ENCODE measurements around the gene MMP23B.

The MMP23B gene

GRCh38 chr1:1616045-1616790, 15.8 kb upstream of the MMP23B start:
- peaks cover 20% of the 10 kb centered on the region for H3K4me1 ChIP-seq (ENCODE audit: control insufficient read depth, insufficient read depth, low read length)
- H3K4me2 ChIP-seq (ENCODE audit: low read length) = peak overlapping the region; percentile 99
- no peaks in the 10 kb centered on the region for H3K9me3 ChIP-seq (replicated peaks; ENCODE audit: low read length)

GRCh38 chr1:1616838-1617237, 15.1 kb upstream of the MMP23B start:
- Histone ChIP-seq H3K4me3 (ENCODE audit: low read length) (peak overlapping the region; percentile 100), H3K9me3 (replicated peaks; ENCODE audit: low read length) (no peaks in the 10 kb centered on the region), H3K9ac (ENCODE audit: low read depth, low read length) (peak overlapping the region; percentile 100), H3K27me3 (ENCODE audit: control insufficient read depth, insufficient read depth, low read length) (no peaks in the 10 kb centered on the region), H3K36me3 (ENCODE audit: insufficient read depth, low read length) (peaks cover 10% of the 10 kb centered on the region), H3K4me1 (ENCODE audit: control insufficient read depth, insufficient read depth, low read length) (peaks cover 20% of the 10 kb centered on the region), H3K4me2 (ENCODE audit: low read length) (peak overlapping the region; percentile 99)

More at GRCh38 chr1:1616045-1616790, 15.8 kb upstream of the MMP23B start:
- no peaks in the 10 kb centered on the region for H3K27me3 ChIP-seq (ENCODE audit: control insufficient read depth, insufficient read depth, low read length)
- H3K4me3 ChIP-seq (ENCODE audit: low read length) = peak overlapping the region; percentile 100
- peak overlapping the region; percentile 100 for H3K9ac ChIP-seq (ENCODE audit: low read depth, low read length)
- H3K36me3 ChIP-seq (ENCODE audit: insufficient read depth, low read length) = peaks cover 10% of the 10 kb centered on the region

- Histone ChIP-seq H3K9ac (ENCODE audit: low read depth, low read length) (no peak overlapping the region), H3K4me2 (ENCODE audit: low read length) (peak overlapping the region; percentile 99), H3K9me3 (replicated peaks; ENCODE audit: low read length) (no peaks in the 10 kb centered on the region), H3K4me3 (ENCODE audit: low read length) (no peak overlapping the region), H3K27me3 (ENCODE audit: control insufficient read depth, insufficient read depth, low read length) (no peaks in the 10 kb centered on the region), H3K36me3 (ENCODE audit: insufficient read depth, low read length) (peaks cover 10% of the 10 kb centered on the region), H3K4me1 (ENCODE audit: control insufficient read depth, insufficient read depth, low read length) (peaks cover 25% of the 10 kb centered on the region)
Measured at GRCh38 chr1:1617516-1617915, 14.5 kb upstream of the MMP23B start.

GRCh38 chr1:1617925-1618324, 14.0 kb upstream of the MMP23B start:
- Histone ChIP-seq H3K9me3 (replicated peaks; ENCODE audit: low read length) (no peaks in the 10 kb centered on the region), H3K4me3 (ENCODE audit: low read length) (no peak overlapping the region), H3K9ac (ENCODE audit: low read depth, low read length) (no peak overlapping the region), H3K4me1 (ENCODE audit: control insufficient read depth, insufficient read depth, low read length) (peaks cover 25% of the 10 kb centered on the region), H3K4me2 (ENCODE audit: low read length) (no peak overlapping the region), H3K36me3 (ENCODE audit: insufficient read depth, low read length) (peaks cover 10% of the 10 kb centered on the region), H3K27me3 (ENCODE audit: control insufficient read depth, insufficient read depth, low read length) (no peaks in the 10 kb centered on the region)

GRCh38 chr1:1618396-1619068, 13.4 kb upstream of the MMP23B start:
- no peak overlapping the region for H3K9ac ChIP-seq (ENCODE audit: low read depth, low read length)
- no peak overlapping the region for H3K4me3 ChIP-seq (ENCODE audit: low read length)
- peaks cover 10% of the 10 kb centered on the region for H3K36me3 ChIP-seq (ENCODE audit: insufficient read depth, low read length)
- no peaks in the 10 kb centered on the region for H3K27me3 ChIP-seq (ENCODE audit: control insufficient read depth, insufficient read depth, low read length)
- H3K9me3 ChIP-seq (replicated peaks; ENCODE audit: low read length) = no peaks in the 10 kb centered on the region
- no peak overlapping the region for H3K4me2 ChIP-seq (ENCODE audit: low read length)
- H3K4me1 ChIP-seq (ENCODE audit: control insufficient read depth, insufficient read depth, low read length) = peaks cover 25% of the 10 kb centered on the region

- H3K4me1 ChIP-seq (ENCODE audit: control insufficient read depth, insufficient read depth, low read length) = peaks cover 14% of the 10 kb centered on the region
- peaks cover 10% of the 10 kb centered on the region for H3K36me3 ChIP-seq (ENCODE audit: insufficient read depth, low read length)
- no peaks in the 10 kb centered on the region for H3K27me3 ChIP-seq (ENCODE audit: control insufficient read depth, insufficient read depth, low read length)
- no peak overlapping the region for H3K9ac ChIP-seq (ENCODE audit: low read depth, low read length)
- no peak overlapping the region for H3K4me2 ChIP-seq (ENCODE audit: low read length)
- H3K4me3 ChIP-seq (ENCODE audit: low read length) = no peak overlapping the region
- H3K9me3 ChIP-seq (replicated peaks; ENCODE audit: low read length) = no peaks in the 10 kb centered on the region
Measured at GRCh38 chr1:1619917-1620361, 12.0 kb upstream of the MMP23B start.

- Histone ChIP-seq H3K36me3 (ENCODE audit: insufficient read depth, low read length) (peaks cover 10% of the 10 kb centered on the region), H3K4me3 (ENCODE audit: low read length) (no peak overlapping the region), H3K4me2 (ENCODE audit: low read length) (no peak overlapping the region), H3K9me3 (replicated peaks; ENCODE audit: low read length) (no peaks in the 10 kb centered on the region), H3K9ac (ENCODE audit: low read depth, low read length) (no peak overlapping the region), H3K27me3 (ENCODE audit: control insufficient read depth, insufficient read depth, low read length) (no peaks in the 10 kb centered on the region), H3K4me1 (ENCODE audit: control insufficient read depth, insufficient read depth, low read length) (peaks cover 14% of the 10 kb centered on the region)
Measured at GRCh38 chr1:1620433-1621139, 11.4 kb upstream of the MMP23B start.

GRCh38 chr1:1621173-1622009, 10.6 kb upstream of the MMP23B start:
- H3K4me3 ChIP-seq (ENCODE audit: low read length) = no peak overlapping the region
- no peaks in the 10 kb centered on the region for H3K9me3 ChIP-seq (replicated peaks; ENCODE audit: low read length)
- no peak overlapping the region for H3K9ac ChIP-seq (ENCODE audit: low read depth, low read length)
- peaks cover 10% of the 10 kb centered on the region for H3K36me3 ChIP-seq (ENCODE audit: insufficient read depth, low read length)
- peaks cover 13% of the 10 kb centered on the region for H3K4me1 ChIP-seq (ENCODE audit: control insufficient read depth, insufficient read depth, low read length)
- no peak overlapping the region for H3K4me2 ChIP-seq (ENCODE audit: low read length)
- H3K27me3 ChIP-seq (ENCODE audit: control insufficient read depth, insufficient read depth, low read length) = no peaks in the 10 kb centered on the region

- Histone ChIP-seq H3K4me3 (ENCODE audit: low read length) (no peak overlapping the region), H3K9me3 (replicated peaks; ENCODE audit: low read length) (no peaks in the 10 kb centered on the region), H3K9ac (ENCODE audit: low read depth, low read length) (no peak overlapping the region), H3K27me3 (ENCODE audit: control insufficient read depth, insufficient read depth, low read length) (no peaks in the 10 kb centered on the region), H3K4me2 (ENCODE audit: low read length) (no peak overlapping the region), H3K4me1 (ENCODE audit: control insufficient read depth, insufficient read depth, low read length) (peaks cover 5% of the 10 kb centered on the region), H3K36me3 (ENCODE audit: insufficient read depth, low read length) (peaks cover 10% of the 10 kb centered on the region)
Measured at GRCh38 chr1:1622010-1622787, 9.8 kb upstream of the MMP23B start.

GRCh38 chr1:1622788-1623094, 9.2 kb upstream of the MMP23B start:
- Histone ChIP-seq H3K36me3 (ENCODE audit: insufficient read depth, low read length) (peaks cover 6% of the 10 kb centered on the region), H3K4me1 (ENCODE audit: control insufficient read depth, insufficient read depth, low read length) (peaks cover 5% of the 10 kb centered on the region), H3K9ac (ENCODE audit: low read depth, low read length) (no peak overlapping the region), H3K9me3 (replicated peaks; ENCODE audit: low read length) (no peaks in the 10 kb centered on the region), H3K27me3 (ENCODE audit: control insufficient read depth, insufficient read depth, low read length) (no peaks in the 10 kb centered on the region), H3K4me2 (ENCODE audit: low read length) (no peak overlapping the region), H3K4me3 (ENCODE audit: low read length) (no peak overlapping the region)

Data from skeletal muscle satellite cell (primary cell).